ENCODE measurements around the gene NRN1. TPM values are rescaled to one million over a fixed set of nuclear protein-coding genes. Genes with fewer than 3 reads are reported as not detected.

The NRN1 gene
- total and polyA plus RNA-seq, 8 donors: 0.60 to 4.3 (median 1.6) TPM

DNA sequence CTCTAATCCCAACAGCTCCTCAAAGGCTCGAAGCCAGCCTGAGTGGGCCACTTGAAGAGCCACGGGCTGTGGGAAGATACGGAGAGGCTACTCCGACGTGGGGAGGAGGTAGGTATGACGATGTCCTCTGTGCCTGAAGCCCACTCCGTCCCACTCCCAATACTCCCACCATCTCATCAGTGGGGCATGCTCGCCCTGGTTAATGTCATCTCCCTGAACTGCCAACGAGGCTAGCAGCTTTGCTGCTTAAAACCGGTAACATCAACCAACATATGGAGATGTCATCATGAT, 11.1 kb downstream of the NRN1 start:
- no peak for FAIRE-seq
- peaks cover 11 to 56% (median 25%) of the 10 kb centered on the region in 4 donors for H3K27me3 ChIP-seq
- no peak for DNase-seq
- intact Hi-C loops (cut with DNase I): no loop called here
- H3K9me3 ChIP-seq: no peaks in the 10 kb centered on the region
- H3K36me3 ChIP-seq: no peaks in the 10 kb centered on the region
- H3K4me3 ChIP-seq: peak overlapping the region in 1 of 4 donors; percentile 47
- TF ChIP-seq, protein P1, sequence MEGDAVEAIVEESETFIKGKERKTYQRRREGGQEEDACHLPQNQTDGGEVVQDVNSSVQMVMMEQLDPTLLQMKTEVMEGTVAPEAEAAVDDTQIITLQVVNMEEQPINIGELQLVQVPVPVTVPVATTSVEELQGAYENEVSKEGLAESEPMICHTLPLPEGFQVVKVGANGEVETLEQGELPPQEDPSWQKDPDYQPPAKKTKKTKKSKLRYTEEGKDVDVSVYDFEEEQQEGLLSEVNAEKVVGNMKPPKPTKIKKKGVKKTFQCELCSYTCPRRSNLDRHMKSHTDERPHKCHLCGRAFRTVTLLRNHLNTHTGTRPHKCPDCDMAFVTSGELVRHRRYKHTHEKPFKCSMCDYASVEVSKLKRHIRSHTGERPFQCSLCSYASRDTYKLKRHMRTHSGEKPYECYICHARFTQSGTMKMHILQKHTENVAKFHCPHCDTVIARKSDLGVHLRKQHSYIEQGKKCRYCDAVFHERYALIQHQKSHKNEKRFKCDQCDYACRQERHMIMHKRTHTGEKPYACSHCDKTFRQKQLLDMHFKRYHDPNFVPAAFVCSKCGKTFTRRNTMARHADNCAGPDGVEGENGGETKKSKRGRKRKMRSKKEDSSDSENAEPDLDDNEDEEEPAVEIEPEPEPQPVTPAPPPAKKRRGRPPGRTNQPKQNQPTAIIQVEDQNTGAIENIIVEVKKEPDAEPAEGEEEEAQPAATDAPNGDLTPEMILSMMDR (IDR thresholded peaks at IDR 0.05): no peak
- no peak for ATAC-seq
- WGBS, 2 donors: 15 to 16% methylated on average over 10 of the region's 10 CpGs
- peaks cover 0 to 19% (median 9%) of the 10 kb centered on the region in 3 donors for H3K4me1 ChIP-seq
- H3K27ac ChIP-seq: no peak overlapping the region

DNA sequence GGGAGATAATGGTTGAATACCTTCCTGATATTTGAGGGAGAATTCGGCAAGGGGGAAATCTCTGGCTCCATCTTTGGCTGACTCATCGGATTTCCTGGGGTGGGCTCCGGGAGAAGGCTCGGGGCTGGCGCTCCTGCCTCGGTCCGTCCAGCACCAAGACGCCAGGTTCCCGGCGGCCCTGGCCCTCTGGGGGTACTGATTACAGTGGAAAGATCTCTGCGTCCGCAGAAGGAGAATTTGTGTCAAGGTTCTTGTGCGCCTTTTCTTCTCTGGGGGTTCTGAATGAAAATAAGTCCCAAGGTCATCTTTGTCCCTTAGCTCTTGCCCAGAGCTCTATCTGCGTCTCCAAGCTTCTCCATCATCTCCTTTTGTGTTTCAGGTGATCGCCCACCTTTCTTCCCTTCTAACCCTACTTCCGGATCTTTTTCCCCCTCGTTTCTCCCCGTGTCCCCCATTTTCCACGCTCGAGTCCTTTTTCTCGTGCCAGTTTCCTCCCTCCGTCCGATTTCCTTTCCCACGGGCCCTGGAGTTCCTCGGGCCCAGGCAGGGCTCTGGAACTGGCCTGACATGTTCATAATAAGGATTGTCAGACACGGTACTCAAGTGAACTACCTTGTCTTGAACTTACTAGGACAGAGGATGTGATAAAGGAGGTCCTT, 11.6 kb downstream of the NRN1 start:
- no peak for ATAC-seq
- Histone ChIP-seq H3K27ac (no peak overlapping the region), H3K36me3 (no peaks in the 10 kb centered on the region), H3K4me1 (peaks cover 0 to 19% (median 9%) of the 10 kb centered on the region in 3 donors), H3K27me3 (peaks cover 11 to 56% (median 25%) of the 10 kb centered on the region in 4 donors), H3K4me3 (no peak overlapping the region), H3K9me3 (no peaks in the 10 kb centered on the region)
- DNase-seq: no peak
- TF ChIP-seq, protein P1 (IDR thresholded peaks at IDR 0.05): no peak
- intact Hi-C loops (cut with DNase I): no loop called here
- WGBS, 2 donors: 9 to 13% methylated on average over 26 of the region's 26 CpGs
- no peak for FAIRE-seq

DNA sequence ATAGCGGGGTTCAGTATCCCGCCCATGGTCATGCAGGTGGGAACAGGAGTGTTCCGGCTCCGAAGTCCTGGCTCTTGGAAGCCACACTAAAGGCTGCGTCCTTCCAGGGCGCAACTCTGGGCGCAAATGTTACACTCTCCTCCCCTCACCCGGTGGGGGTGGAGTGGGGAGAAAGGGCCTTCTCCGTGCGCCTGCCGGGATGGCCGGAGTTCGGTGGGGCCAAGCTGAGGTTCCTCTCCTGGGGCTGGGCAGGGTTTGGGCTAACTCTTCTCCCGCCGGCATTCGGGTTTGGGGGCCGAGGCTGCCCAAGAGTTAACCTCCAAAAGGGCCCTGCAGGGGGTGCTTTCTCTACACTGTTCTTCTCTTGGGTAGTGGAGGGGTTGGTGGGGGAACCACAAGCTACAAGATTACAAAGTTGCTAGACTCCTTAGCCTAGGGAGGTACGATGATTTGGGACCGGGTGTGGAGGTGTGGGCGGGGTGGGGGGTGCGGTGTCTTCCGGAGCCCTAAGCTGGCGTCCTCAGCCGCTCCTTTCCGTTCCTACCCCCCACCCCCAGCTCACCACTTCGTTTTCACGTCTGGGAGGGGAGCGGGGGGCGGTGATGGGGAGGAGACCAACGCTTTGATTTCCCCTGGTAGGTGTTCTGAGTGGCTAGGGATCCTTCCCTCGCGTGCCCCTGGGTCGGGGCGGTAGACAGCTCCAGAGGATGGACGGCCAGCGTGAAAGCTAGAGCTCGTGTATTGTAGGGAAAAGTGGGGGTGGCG, 12.3 kb downstream of the NRN1 start:
- Histone ChIP-seq H3K9me3 (no peaks in the 10 kb centered on the region), H3K4me3 (no peak overlapping the region), H3K4me1 (peaks cover 0 to 17% (median 9%) of the 10 kb centered on the region in 3 donors), H3K27ac (no peak overlapping the region), H3K36me3 (no peaks in the 10 kb centered on the region), H3K27me3 (peaks cover 11 to 52% (median 25%) of the 10 kb centered on the region in 4 donors)
- FAIRE-seq: no peak
- WGBS, 2 donors: 10 to 12% methylated on average over 36 to 38 of the region's 38 CpGs
- DNase-seq: no peak
- no peak for ATAC-seq
- intact Hi-C loops (cut with DNase I): no loop called here
- TF ChIP-seq, protein P1 (IDR thresholded peaks at IDR 0.05): no peak

GRCh38 chr6:5992551-5993225, 14.0 kb downstream of the NRN1 start:
- FAIRE-seq (no peak), ATAC-seq (no peak), DNase-seq (no peak)
- TF ChIP-seq, protein P1 (IDR thresholded peaks at IDR 0.05): no peak
- intact Hi-C loops (cut with DNase I): no loop called here
- Histone ChIP-seq H3K9me3 (no peaks in the 10 kb centered on the region), H3K36me3 (no peaks in the 10 kb centered on the region), H3K4me3 (no peak overlapping the region), H3K4me1 (peaks cover 0 to 11% (median 9%) of the 10 kb centered on the region in 3 donors), H3K27me3 (peaks cover 3 to 35% (median 13%) of the 10 kb centered on the region in 4 donors), H3K27ac (no peak overlapping the region)
- WGBS, 2 donors: 26 to 31% methylated on average over 10 of the region's 10 CpGs
